BLaER1 (cell line): ENCODE data around the gene OR52E5.

Source experiments
- H3K27ac ChIP-seq: shearing (Covaris generic); formaldehyde crosslinking; 2 replicates; pipeline ENCODE4 v1.8.1; 2022
- H3K27me3 ChIP-seq: shearing (Covaris generic); formaldehyde crosslinking; 2 replicates; pipeline ENCODE4 v1.8.1; 2022
- H3K36me3 ChIP-seq: shearing (Covaris generic); formaldehyde crosslinking; 2 replicates; pipeline ENCODE4 v1.8.1; 2022
- H3K4me1 ChIP-seq: shearing (Covaris generic); formaldehyde crosslinking; 2 replicates; pipeline ENCODE4 v1.8.1; 2022
- H3K4me2 ChIP-seq: shearing (Covaris generic); formaldehyde crosslinking; 2 replicates; pipeline ENCODE4 v1.8.1; 2022
- H3K4me3 ChIP-seq: shearing (Covaris generic); formaldehyde crosslinking; 2 replicates; pipeline ENCODE4 v1.8.1; 2022
- H3K9ac ChIP-seq: shearing (Covaris generic); formaldehyde crosslinking; 2 replicates; pipeline ENCODE4 v1.8.1; 2022
- H3K9me3 ChIP-seq: shearing (Covaris generic); formaldehyde crosslinking; 2 replicates; pipeline ENCODE4 v1.8.1; 2022
- H4K20me1 ChIP-seq: shearing (Covaris generic); formaldehyde crosslinking; 2 replicates; pipeline ENCODE4 v1.8.1; 2022
- Cebpa-rat ChIP-seq: shearing (Covaris generic); IDR thresholded peaks from 2 replicates; pipeline ENCODE4 v1.8.1; 2022

OR52E5 gene

DNA sequence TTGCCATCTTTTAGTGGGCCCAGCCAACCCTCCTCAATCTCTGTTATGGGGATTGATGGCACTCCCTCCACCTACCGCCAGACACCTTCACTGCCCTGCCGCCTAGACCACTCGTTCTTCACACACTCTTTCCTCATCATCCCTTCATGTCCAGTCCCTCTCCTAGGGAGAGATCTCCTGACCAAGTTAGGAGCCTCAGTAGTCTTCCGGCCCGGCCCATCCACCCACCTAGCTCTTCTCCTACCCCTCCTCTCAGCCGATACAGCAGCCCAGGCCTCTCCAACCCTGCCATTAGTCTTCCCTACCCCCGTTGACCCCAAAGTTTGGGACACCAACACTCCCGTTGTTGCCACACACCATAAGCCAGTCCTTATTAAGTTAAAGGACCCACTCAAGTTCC, 38.1 kb downstream of the OR52E5 start:
- Histone ChIP-seq H3K27me3 (no peaks in the 10 kb centered on the region), H3K36me3 (no peaks in the 10 kb centered on the region), H3K4me2 (no peak overlapping the region), H4K20me1 (no peaks in the 10 kb centered on the region), H3K27ac (no peak overlapping the region), H3K4me3 (no peak overlapping the region), H3K9me3 (peaks cover 47% of the 10 kb centered on the region), H3K4me1 (no peaks in the 10 kb centered on the region), H3K9ac (no peak overlapping the region)
- TF ChIP-seq Cebpa-rat, result no peak

DNA sequence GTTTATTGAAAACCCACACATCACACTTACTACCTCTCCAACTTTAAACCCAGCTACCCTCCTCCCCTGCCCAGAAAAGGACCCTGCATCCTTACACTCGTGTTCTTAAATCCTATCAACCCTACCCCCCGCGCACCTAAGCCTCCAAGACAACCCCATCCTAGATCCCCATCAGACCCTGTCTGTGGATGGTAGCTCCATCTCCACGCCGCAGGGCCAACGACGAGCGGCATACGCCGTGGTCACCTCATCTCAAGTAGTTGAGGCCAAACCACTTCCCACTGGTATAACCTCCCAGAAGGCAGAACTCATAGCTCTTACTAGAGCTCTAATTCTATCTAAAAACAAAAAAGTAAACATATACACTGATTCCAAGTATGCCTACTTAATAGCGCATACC, 39.7 kb downstream of the OR52E5 start:
- no peaks in the 10 kb centered on the region for H3K4me1 ChIP-seq
- H3K9ac ChIP-seq, result no peak overlapping the region
- H3K27ac ChIP-seq, result no peak overlapping the region
- H4K20me1 ChIP-seq, result no peaks in the 10 kb centered on the region
- no peak for TF ChIP-seq Cebpa-rat
- no peak overlapping the region for H3K4me2 ChIP-seq
- H3K4me3 ChIP-seq, result no peak overlapping the region
- no peaks in the 10 kb centered on the region for H3K36me3 ChIP-seq
- no peaks in the 10 kb centered on the region for H3K27me3 ChIP-seq
- peaks cover 58% of the 10 kb centered on the region for H3K9me3 ChIP-seq

DNA sequence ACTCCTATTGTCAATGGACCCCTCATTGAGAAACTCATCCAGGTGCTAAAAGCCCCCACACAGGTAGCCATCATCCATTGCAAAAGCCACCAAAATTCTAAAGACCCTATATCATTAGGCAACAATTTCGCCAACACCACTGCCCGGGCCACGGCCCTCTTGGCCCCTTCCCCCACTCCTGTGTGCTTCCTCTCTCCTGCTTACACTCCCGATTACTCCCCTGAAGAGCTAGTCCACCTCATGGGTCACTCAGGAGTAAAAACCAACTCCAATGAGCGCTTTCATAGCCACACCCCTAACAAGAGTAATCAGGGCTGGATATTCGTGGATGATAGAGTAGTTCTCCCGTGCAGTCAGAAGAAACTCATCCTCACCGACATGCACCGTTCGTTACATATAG, 40.1 kb downstream of the OR52E5 start:
- TF ChIP-seq Cebpa-rat, result no peak
- Histone ChIP-seq H3K9ac (no peak overlapping the region), H4K20me1 (no peaks in the 10 kb centered on the region), H3K9me3 (peaks cover 62% of the 10 kb centered on the region), H3K4me1 (no peaks in the 10 kb centered on the region), H3K4me2 (no peak overlapping the region), H3K36me3 (no peaks in the 10 kb centered on the region), H3K27ac (no peak overlapping the region), H3K27me3 (no peaks in the 10 kb centered on the region), H3K4me3 (no peak overlapping the region)

DNA sequence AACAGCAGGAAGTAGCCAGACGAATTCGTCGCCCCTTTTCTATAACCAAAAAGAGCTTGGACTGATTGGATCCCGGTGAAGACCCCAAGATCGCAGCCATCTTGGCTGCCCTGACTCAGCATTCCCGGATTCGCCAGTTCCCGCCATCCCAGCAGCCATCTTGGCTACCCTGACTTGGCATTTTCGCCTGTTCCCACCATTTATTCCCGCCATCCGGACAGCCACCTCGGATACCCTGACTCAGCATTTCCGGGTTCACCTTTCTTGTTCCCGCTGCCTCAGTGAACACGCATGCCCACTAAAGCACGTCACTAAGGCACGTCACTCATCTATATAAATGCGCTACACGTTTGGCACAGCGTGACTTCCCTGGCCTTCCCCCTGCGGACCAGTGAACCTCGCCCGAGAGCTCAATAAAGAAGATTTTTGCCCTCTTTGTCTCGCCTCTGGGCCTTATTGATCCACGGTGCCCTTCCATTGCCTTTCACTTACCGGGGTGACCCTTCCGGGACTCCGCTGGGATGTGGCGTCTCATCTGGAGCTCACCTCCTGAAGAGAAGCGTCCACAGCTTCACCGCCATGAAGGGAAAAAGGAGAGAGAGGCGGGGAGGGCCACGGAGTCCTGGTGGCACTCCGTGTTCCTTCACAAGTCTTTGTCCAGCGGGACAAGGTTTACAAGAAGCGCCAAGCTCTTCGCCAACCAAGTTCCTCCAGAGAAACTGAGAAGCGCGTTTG, 45.0 kb downstream of the OR52E5 start:
- peaks cover 29% of the 10 kb centered on the region for H3K9me3 ChIP-seq
- H3K4me2 ChIP-seq, result no peak overlapping the region
- no peaks in the 10 kb centered on the region for H3K4me1 ChIP-seq
- no peaks in the 10 kb centered on the region for H3K36me3 ChIP-seq
- H3K4me3 ChIP-seq, result no peak overlapping the region
- no peak overlapping the region for H3K27ac ChIP-seq
- H4K20me1 ChIP-seq, result no peaks in the 10 kb centered on the region
- H3K9ac ChIP-seq, result no peak overlapping the region
- H3K27me3 ChIP-seq, result no peaks in the 10 kb centered on the region
- no peak for TF ChIP-seq Cebpa-rat

DNA sequence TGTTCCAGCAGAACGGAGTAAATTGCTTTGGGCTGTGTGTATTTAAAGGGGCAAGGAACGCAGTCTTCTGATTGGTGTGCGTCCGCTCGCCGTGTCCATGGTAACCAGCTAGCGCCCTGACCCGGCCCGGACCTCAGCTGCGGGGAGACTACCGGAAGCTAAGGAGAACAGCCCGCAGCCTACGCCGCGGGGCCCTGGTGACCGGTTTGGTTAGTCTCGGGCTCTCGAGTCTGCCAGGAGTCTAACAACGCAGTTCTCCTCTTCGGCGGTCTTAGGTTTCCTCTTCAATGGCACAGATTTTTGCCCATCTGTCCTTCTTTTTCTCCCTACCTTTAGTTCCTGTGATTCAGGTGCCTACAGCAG, 45.6 kb downstream of the OR52E5 start:
- Histone ChIP-seq H3K9ac (no peak overlapping the region), H3K36me3 (no peaks in the 10 kb centered on the region), H3K27me3 (no peaks in the 10 kb centered on the region), H3K4me3 (no peak overlapping the region), H3K4me1 (no peaks in the 10 kb centered on the region), H3K27ac (no peak overlapping the region), H4K20me1 (no peaks in the 10 kb centered on the region), H3K9me3 (peaks cover 29% of the 10 kb centered on the region), H3K4me2 (no peak overlapping the region)
- TF ChIP-seq Cebpa-rat, result no peak

DNA sequence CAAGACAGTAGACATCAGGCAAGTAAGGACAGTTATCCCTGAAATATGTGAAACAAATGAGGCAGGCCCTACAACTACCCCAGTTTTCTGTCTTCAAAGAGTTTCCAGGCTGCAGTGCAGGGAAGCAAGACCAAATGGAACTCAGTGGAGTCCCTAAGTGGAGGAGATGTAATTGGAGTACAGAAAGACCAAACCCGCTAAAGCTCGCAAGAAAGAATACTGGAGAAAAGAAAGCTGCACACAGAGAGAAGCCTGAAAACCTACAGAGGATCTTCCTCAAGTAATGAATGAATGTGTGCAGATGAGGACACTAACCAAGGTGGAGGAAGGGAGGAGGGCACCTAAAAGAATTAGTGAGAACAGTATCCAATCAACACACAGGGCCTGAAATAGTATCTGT, 47.7 kb downstream of the OR52E5 start:
- no peaks in the 10 kb centered on the region for H3K27me3 ChIP-seq
- H3K4me3 ChIP-seq, result no peak overlapping the region
- no peak overlapping the region for H3K9ac ChIP-seq
- H3K4me1 ChIP-seq, result no peaks in the 10 kb centered on the region
- H3K9me3 ChIP-seq, result peaks cover 23% of the 10 kb centered on the region
- H3K27ac ChIP-seq, result no peak overlapping the region
- no peak for TF ChIP-seq Cebpa-rat
- no peaks in the 10 kb centered on the region for H4K20me1 ChIP-seq
- H3K36me3 ChIP-seq, result no peaks in the 10 kb centered on the region
- no peak overlapping the region for H3K4me2 ChIP-seq

DNA sequence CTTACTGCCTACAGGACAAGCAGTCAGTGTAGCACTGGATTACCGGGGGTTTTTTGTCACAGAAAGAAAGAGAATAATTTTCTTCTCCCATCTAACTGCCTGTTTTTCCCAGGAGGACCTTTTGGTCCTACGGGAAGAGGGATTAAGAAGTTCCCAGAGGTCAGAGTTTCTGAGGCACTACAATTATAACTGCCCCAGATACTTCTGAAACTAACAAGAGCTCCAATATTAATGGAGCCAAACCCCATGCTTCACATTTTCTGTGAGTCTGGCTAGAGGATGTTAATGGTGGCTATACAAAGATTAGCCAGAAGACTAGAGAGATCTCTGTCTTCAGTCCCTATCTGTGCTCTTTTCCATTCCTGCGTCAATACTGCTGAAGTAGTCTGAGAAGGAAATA, 48.9 kb downstream of the OR52E5 start, which contains the start of gene OR56A3:
Gene OR56A3, plus strand, starts transcription at position 301 of the 400 bp plus-strand sequence. CDS start 5,096 bp downstream, outside the sequence.
- no peak within 1 kb of the TSS for H3K27ac ChIP-seq
- no peak within 1 kb of the TSS for H3K4me2 ChIP-seq
- peaks cover 16% of the 10 kb centered on the region for H3K9me3 ChIP-seq
- TF ChIP-seq Cebpa-rat, result no peak
- no peaks in the 10 kb centered on the region for H3K36me3 ChIP-seq
- no peaks in the 10 kb centered on the region for H3K4me1 ChIP-seq
- no peaks in the 10 kb centered on the region for H4K20me1 ChIP-seq
- H3K27me3 ChIP-seq, result no peaks in the 10 kb centered on the region
- no peak within 1 kb of the TSS for H3K9ac ChIP-seq
- no peak within 1 kb of the TSS for H3K4me3 ChIP-seq
